Left lung (tissue), 10 donors: ENCODE measurements around the gene CIB1. TPM values are rescaled to one million over a fixed set of nuclear protein-coding genes. Genes with fewer than 3 reads are reported as not detected.

ENCODE experiments used
- ATAC-seq: fragments of 200-7000 bp; cut with Tn5 transposase; one replicate; pipeline ENCODE4 v1.9.1; 2020; ENCODE audit warnings: moderate library complexity
- DNase-seq, 4 donors: peaks; one replicate each; pipeline ENCODE4 v3.0.0-alpha.2; 2013 to 2020
- H3K27ac ChIP-seq, 2 donors: fragments of 200-600 bp; sonication (generic) in 1 of 2; one replicate each; pipeline versions ENCODE4 v1.5.0 to v1.8.0; 2020 to 2021
- H3K27me3 ChIP-seq, 2 donors: fragments of 200-600 bp; sonication (generic) in 1 of 2; one replicate each; pipeline versions ENCODE4 v1.5.0 to v1.8.0; 2020 to 2021
- H3K36me3 ChIP-seq, 2 donors: fragments of 200-600 bp; sonication (generic) in 1 of 2; one replicate each; pipeline versions ENCODE4 v1.5.0 to v1.8.0; 2020 to 2021
- H3K4me1 ChIP-seq, 2 donors: fragments of 200-600 bp; one replicate each; pipeline ENCODE4 v1.8.0; 2021
- H3K4me3 ChIP-seq, 2 donors: fragments of 200-600 bp; sonication (generic) in 1 of 2; one replicate each; pipeline versions ENCODE4 v1.5.0 to v1.8.0; 2020 to 2021; ENCODE audit warnings: mild to moderate bottlenecking in 1 of 2
- H3K9me3 ChIP-seq, 2 donors: fragments of 200-600 bp; sonication (generic) in 1 of 2; one replicate each; pipeline versions ENCODE4 v1.5.0 to v1.8.0; 2020 to 2021
- intact Hi-C, 2 donors: fragments of 100-400 bp; cut with DNase I; formaldehyde crosslinking; loops; one replicate each; pipeline versions ENCODE4 v1.11.2 to v1.14.2; 2022
- polyA plus RNA-seq, 6 donors: library from polyadenylated mRNA; unstranded; fragments of 120-200 nt; gene quantifications; one replicate each; pipeline ENCODE4 v1.2.1, GENCODE V29; 2013; ENCODE audit not compliant: insufficient read length in 6 of 6
- total RNA-seq, 2 donors: library from RNA; stranded (reverse); fragmentation: NEBNext Ultra II Directional; extraction: Animal tissue kit (Norgen Biotek cat#: 25700); gene quantifications; one replicate each; pipeline ENCODE4 v1.2.1, GENCODE V29; 2021
- TF ChIP-seq, protein P1 (sequence below), 2 donors: fragments of 200-600 bp; sonication (generic) in 1 of 2; IDR thresholded peaks; one replicate each; pipeline versions ENCODE4 v1.5.0 to v1.8.0; 2021; ENCODE audit warnings: antibody characterized with exemption in 2 of 2
- donor health status: DM: no; HTN: yes; CAD: no.
- donor health status: DM: no; HTN: no; CAD: no.

The CIB1 gene
- total and polyA plus RNA-seq, 8 donors: 43.4 to 84.6 (median 53.5) TPM

DNA sequence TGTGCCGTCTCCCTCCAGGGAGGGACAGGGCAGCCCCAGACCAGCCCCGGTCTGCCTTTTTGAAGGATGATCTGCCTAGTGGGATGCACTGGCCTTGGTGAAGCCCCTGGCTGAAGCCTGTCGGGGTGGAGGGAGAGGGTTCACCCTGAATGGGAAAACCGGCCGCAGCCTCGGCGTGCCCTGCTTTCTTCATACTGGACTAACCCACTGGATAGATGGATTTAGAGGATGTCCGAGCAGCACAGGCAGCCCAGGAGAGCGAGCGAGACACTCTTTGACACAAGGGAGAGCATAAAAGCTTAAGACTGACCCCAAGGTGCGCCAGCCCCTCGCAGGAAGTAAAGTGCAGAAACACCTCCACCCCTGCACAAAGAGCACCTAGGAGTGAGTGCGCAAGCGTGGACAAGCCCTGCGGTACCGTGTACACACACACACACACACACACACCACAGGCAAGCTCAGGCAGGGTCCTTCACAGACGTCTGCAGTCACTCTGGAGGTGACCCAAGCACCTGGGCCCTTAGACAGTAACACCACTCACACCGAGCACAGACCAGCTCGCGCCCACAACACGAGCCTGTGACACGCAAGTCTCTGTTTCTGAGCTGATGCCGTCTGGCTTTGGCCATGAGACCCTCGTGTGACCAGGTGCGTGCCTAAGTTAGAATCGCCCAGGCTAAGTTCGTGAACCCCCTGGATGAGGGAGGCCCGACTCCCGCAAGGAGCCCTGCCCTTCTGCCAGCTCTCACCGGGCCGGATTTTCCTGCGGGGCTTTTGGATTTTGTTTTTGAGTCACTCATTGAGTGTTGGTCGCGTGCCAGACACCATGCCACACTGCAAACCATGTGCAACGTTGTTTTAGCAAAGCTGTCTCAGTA, 21.3 kb downstream of the CIB1 start:
- H3K27ac ChIP-seq: peak overlapping the region; percentile 67 to 78
- no peak for DNase-seq

DNA sequence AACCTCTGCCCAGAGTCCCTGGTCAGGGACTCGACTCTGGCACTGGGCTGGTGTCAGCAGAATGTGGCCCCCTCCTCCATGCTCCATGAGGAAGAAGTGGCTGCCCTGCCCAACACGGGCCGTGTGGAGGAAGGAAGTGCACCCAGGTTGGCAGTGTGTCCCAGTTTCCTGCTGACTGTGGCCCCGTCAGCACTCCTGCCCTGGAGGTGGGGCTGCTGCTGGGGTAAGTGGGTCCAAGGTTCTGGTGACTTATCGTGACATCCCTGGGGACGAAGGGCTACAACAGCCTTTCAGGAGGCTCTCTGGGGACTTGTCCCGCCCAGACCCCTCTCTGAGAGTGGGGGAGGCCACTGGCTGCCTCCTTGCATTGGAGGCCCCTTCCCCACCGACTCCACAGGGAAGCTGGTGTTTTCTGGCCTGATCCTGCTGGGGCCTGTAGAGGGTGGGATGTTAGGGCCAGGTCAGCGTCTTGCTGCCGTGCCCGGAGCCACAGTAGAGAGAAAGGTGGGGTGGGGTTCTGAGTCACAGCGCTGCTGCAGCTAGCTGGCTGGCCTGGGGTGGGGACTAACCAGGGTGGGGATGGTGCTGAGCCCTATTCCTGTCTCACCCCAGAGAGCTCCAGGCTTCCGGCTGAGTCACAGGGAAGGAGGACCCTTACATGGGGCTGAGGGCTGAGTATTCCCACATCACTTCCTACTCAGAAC, 22.1 kb downstream of the CIB1 start:
- Histone ChIP-seq H3K4me1 (peaks cover 27 to 61% of the 10 kb centered on the region in 2 donors), H3K4me3 (no peak overlapping the region), H3K27me3 (no peaks in the 10 kb centered on the region), H3K27ac (peak overlapping the region in 1 of 2 donors; percentile 67), H3K36me3 (peaks cover 0 to 30% of the 10 kb centered on the region in 2 donors), H3K9me3 (no peaks in the 10 kb centered on the region)
- DNase-seq (peak in 2 of 4 donors; percentile 68 to 85), ATAC-seq (peak; percentile 61)
- TF ChIP-seq, protein P1, sequence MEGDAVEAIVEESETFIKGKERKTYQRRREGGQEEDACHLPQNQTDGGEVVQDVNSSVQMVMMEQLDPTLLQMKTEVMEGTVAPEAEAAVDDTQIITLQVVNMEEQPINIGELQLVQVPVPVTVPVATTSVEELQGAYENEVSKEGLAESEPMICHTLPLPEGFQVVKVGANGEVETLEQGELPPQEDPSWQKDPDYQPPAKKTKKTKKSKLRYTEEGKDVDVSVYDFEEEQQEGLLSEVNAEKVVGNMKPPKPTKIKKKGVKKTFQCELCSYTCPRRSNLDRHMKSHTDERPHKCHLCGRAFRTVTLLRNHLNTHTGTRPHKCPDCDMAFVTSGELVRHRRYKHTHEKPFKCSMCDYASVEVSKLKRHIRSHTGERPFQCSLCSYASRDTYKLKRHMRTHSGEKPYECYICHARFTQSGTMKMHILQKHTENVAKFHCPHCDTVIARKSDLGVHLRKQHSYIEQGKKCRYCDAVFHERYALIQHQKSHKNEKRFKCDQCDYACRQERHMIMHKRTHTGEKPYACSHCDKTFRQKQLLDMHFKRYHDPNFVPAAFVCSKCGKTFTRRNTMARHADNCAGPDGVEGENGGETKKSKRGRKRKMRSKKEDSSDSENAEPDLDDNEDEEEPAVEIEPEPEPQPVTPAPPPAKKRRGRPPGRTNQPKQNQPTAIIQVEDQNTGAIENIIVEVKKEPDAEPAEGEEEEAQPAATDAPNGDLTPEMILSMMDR (IDR thresholded peaks at IDR 0.05): no peak
- intact Hi-C loops: no loop called here

More for the DNA sequence above, 21.3 kb downstream of the CIB1 start:
- TF ChIP-seq, protein P1 (IDR thresholded peaks at IDR 0.05): no peak
- no peaks in the 10 kb centered on the region for H3K9me3 ChIP-seq
- intact Hi-C loops: no loop called here
- peaks cover 0 to 27% of the 10 kb centered on the region in 2 donors for H3K36me3 ChIP-seq
- H3K4me3 ChIP-seq: no peak overlapping the region
- H3K4me1 ChIP-seq: peaks cover 27 to 61% of the 10 kb centered on the region in 2 donors
- H3K27me3 ChIP-seq: no peaks in the 10 kb centered on the region
- peak; percentile 53 for ATAC-seq

DNA sequence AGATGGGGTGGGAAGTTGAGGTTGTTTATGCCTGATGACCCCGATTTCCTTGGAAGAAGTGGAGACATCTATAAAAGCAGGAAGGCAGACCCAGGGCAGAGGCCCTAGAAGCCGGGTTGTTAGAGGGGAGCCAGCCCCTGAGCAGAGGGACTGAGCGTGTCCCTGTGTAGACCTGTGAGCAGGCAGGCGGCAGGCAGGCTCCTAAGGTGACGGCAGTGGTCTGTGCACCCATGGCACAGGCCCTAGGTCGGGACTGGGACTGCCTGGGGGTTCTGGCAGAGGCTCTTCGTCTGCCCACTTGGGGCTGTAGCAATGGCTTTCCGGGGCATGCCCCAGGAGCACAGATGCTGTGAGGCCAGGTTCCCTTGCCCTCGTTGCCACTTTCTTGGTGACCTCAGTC, 22.7 kb downstream of the CIB1 start:
- TF ChIP-seq, protein P1 (IDR thresholded peaks at IDR 0.05): no peak
- Histone ChIP-seq H3K27ac (peak overlapping the region in 1 of 2 donors; percentile 67), H3K36me3 (peaks cover 0 to 36% of the 10 kb centered on the region in 2 donors), H3K4me1 (peaks cover 27 to 64% of the 10 kb centered on the region in 2 donors), H3K27me3 (no peaks in the 10 kb centered on the region), H3K9me3 (no peaks in the 10 kb centered on the region), H3K4me3 (no peak overlapping the region)
- DNase-seq (no peak), ATAC-seq (no peak)
- intact Hi-C loops: no loop called here

DNA sequence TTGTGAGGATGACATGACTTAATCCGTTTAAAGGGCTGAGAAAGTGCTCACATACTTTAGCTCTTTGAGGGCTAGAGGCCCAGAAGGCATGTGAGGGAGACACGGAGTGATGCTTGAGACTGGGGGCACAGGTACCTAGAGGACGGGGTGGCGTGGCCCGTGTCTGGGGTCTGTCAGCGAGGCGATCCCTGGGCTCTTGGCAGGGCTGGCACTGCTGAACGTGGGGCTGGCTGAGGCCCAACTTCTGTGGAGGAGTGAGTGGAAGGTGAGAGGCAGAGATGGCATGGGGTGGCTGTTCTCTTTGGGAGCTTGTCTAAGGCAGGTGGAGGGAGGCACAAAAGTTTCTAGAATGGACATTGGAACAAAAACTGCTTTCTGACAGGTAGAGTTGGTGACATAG, 23.1 kb downstream of the CIB1 start:
- Histone ChIP-seq H3K4me1 (peaks cover 27 to 68% of the 10 kb centered on the region in 2 donors), H3K9me3 (no peaks in the 10 kb centered on the region), H3K4me3 (no peak overlapping the region), H3K27ac (peak overlapping the region in 1 of 2 donors; percentile 67), H3K27me3 (no peaks in the 10 kb centered on the region), H3K36me3 (peaks cover 0 to 37% of the 10 kb centered on the region in 2 donors)
- ATAC-seq (no peak), DNase-seq (no peak)
- TF ChIP-seq, protein P1 (IDR thresholded peaks at IDR 0.05): no peak
- intact Hi-C loops: no loop called here

DNA sequence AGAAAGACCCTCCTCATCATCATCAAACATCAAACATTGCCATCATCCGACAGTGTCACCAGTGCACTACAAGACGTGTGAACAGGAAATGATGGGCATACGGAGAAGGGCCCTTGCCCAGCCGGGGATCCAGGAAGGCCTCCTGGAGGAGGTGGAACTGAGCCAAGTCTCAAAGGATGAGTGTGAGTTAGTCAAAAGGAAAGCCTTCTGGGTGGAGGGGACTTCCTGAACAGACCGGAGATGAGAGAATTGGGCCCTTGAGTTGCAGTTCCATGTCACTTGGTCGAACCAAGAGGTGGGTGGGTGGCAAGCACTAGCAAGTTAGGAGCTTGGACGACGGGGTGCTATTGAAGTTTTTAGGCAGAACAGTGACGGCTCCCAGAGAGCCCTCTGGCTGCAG, 24.1 kb downstream of the CIB1 start:
- Histone ChIP-seq H3K4me1 (peaks cover 27 to 75% of the 10 kb centered on the region in 2 donors), H3K36me3 (peaks cover 0 to 42% of the 10 kb centered on the region in 2 donors), H3K27me3 (no peaks in the 10 kb centered on the region), H3K27ac (no peak overlapping the region), H3K9me3 (no peaks in the 10 kb centered on the region), H3K4me3 (no peak overlapping the region)
- ATAC-seq (no peak), DNase-seq (no peak)
- TF ChIP-seq, protein P1 (IDR thresholded peaks at IDR 0.05): no peak
- intact Hi-C loops: no loop called here
